ENCODE results near the gene TSPEAR. TPM values are rescaled to one million over a fixed set of nuclear protein-coding genes. Genes with fewer than 3 reads are reported as not detected.
"Not testable (repeated sequence)": the region's sequence is repeated elsewhere in the genome, so short reads cannot be mapped to it uniquely, and the experiment has no call there.

The TSPEAR gene
- total RNA-seq, 1 donor from 2014 or later = not detected

- Mint-ChIP-seq H3K27ac (no peak overlapping the region), H3K9me3 (peaks cover 4% of the 10 kb centered on the region), H3K36me3 (ENCODE audit: low read depth) (peaks cover 2% of the 10 kb centered on the region), H3K4me3 (no peak overlapping the region), H3K4me1 (ENCODE audit: low read depth) (no peaks in the 10 kb centered on the region), H3K27me3 (ENCODE audit: insufficient read depth) (peaks cover 56% of the 10 kb centered on the region)
- intact Hi-C loops (cut with micrococcal nuclease) = no loop called here
- DNase-seq (ENCODE audit: low spot score) = no peak
These were observed 9.8 kb downstream of the TSPEAR start for GRCh38 chr21:44701541-44701940.

- Mint-ChIP-seq H3K27ac (no peak overlapping the region), H3K9me3 (peaks cover 4% of the 10 kb centered on the region), H3K4me1 (ENCODE audit: low read depth) (no peaks in the 10 kb centered on the region), H3K27me3 (ENCODE audit: insufficient read depth) (peaks cover 54% of the 10 kb centered on the region), H3K4me3 (no peak overlapping the region), H3K36me3 (ENCODE audit: low read depth) (peaks cover 2% of the 10 kb centered on the region)
- intact Hi-C loops (cut with micrococcal nuclease) = no loop called here
- DNase-seq (ENCODE audit: low spot score) = no peak
These were observed 10.4 kb downstream of the TSPEAR start for GRCh38 chr21:44701023-44701400.

DNA sequence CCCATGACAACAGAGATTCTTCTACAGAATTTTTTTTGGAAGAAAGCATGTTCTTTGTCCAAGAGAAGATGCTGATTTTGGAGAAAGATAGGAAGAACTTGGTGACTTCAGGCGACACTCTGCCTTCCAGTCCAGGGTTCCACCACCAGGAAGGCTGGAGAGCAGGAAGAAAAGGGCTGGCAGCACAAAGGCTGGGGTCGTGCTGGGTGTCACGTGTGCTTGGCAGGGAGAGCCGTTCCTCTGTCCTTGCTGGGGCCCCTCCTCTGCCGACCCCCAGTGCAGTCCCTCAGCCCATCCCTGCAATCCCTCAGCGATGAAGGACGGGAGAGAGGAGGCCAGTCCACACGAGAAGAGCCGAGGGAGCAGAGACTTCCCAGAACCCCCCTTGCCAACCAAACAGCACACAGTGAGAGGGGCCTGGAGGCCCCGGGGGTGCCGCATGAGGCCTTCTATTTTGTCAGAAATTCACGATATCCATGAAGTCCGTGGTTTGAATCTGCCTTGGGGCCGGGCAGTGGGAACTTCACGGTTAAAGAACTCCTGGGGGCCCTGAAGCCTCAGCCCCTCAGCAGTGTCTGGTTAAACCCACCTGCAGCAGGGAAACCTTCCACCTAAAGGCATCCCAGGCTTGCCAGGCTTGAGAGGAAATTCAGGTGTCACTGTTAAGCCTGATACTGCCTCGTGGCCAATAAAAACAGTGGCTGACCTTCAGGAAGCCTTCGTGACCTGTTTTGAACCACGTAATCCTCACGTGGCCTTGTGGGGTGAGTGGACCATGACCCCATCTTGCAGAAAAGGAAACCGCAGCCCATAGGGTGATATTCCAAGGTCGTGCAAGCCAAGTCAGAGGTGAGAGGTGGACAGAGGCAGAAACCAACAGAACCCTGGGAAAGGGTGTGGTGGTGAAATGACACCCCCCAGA is 11.0 kb downstream of the TSPEAR start:
- Mint-ChIP-seq H3K27ac (no peak overlapping the region), H3K9me3 (no peaks in the 10 kb centered on the region), H3K4me3 (no peak overlapping the region), H3K4me1 (ENCODE audit: low read depth) (no peaks in the 10 kb centered on the region), H3K36me3 (ENCODE audit: low read depth) (no peaks in the 10 kb centered on the region), H3K27me3 (ENCODE audit: insufficient read depth) (peaks cover 56% of the 10 kb centered on the region)
- no peak for DNase-seq (ENCODE audit: low spot score)
- intact Hi-C loops (cut with micrococcal nuclease) = no loop called here

GRCh38 chr21:44699502-44700001 is 11.8 kb downstream of the TSPEAR start:
- Mint-ChIP-seq H3K36me3 (ENCODE audit: low read depth) (no peaks in the 10 kb centered on the region), H3K9me3 (no peaks in the 10 kb centered on the region), H3K27ac (no peak overlapping the region), H3K4me3 (no peak overlapping the region), H3K4me1 (ENCODE audit: low read depth) (no peaks in the 10 kb centered on the region), H3K27me3 (ENCODE audit: insufficient read depth) (peaks cover 50% of the 10 kb centered on the region)
- intact Hi-C loops (cut with micrococcal nuclease) = no loop called here
- no peak for DNase-seq (ENCODE audit: low spot score)

DNA sequence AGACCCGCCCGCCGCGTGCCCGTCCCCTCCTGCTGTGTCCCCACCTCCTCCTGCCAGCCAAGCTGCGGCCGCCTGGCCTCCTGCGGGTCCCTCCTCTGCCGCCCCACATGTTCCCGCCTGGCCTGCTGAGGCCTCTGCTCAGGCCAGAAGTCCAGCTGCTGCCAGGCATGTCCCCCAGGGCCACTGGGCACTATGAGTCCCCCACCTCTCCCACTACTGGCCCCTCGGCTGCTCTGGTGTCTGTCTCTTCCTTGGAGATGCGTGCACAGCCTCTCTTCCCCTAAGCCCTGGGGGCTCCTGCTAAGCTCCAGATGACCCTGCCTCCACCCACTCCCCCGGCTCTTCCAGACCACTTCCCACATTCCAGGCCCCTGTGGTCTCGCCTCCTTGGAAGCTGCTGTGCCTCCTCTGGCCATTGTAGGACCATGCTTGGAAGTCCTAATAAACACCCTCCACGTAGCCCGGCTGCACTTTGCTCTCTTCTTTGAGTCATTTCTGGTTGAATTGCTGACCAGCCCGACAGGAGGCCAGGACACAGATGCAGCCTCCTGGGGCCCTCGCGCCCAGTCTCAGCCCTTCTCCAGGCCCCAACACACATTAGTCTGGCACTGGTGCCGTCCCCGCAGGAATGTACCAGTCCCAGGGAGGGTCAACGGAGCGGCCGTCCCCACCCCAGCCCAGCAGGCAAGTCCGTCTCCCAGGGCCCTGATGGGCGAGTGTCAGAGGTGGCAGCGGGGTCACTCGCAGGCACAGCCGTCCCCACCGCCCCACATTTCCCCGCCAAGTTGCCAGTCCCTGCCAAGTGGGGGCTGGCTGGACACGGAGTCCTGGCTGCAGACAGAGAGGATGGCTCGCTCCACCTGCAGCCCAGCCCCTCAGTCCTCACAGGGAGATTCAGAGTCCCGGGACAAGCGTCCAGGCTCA is 13.3 kb downstream of the TSPEAR start:
- DNase-seq (ENCODE audit: low spot score) = no peak
- Mint-ChIP-seq H3K27me3 (ENCODE audit: insufficient read depth) (peaks cover 45% of the 10 kb centered on the region), H3K9me3 (peaks cover 12% of the 10 kb centered on the region), H3K4me1 (ENCODE audit: low read depth) (no peaks in the 10 kb centered on the region), H3K36me3 (ENCODE audit: low read depth) (no peaks in the 10 kb centered on the region), H3K27ac (no peak overlapping the region), H3K4me3 (no peak overlapping the region)
- intact Hi-C loops (cut with micrococcal nuclease) = no loop called here

- H3K27ac Mint-ChIP-seq; H3K4me3 Mint-ChIP-seq; H3K4me1 Mint-ChIP-seq (ENCODE audit: low read depth); DNase-seq (ENCODE audit: low spot score); H3K36me3 Mint-ChIP-seq (ENCODE audit: low read depth); intact Hi-C loops (cut with micrococcal nuclease): not testable (repeated sequence)
- H3K9me3 Mint-ChIP-seq = peaks cover 18% of the 10 kb centered on the region
- peaks cover 48% of the 10 kb centered on the region for H3K27me3 Mint-ChIP-seq (ENCODE audit: insufficient read depth)
These were observed 14.1 kb downstream of the TSPEAR start, which contains the start of gene KRTAP10-12 for GRCh38 chr21:44697172-44697810. KRTAP10-12 (plus strand) TSS chr21:44697172; CDS start chr21:44697202, 30 bp downstream.

GRCh38 chr21:44696572-44696971 is 14.8 kb downstream of the TSPEAR start:
- intact Hi-C loops (cut with micrococcal nuclease) = no loop called here
- H3K27ac Mint-ChIP-seq = no peak overlapping the region
- DNase-seq (ENCODE audit: low spot score) = no peak
- H3K9me3 Mint-ChIP-seq = peaks cover 19% of the 10 kb centered on the region
- H3K4me1 Mint-ChIP-seq (ENCODE audit: low read depth) = no peaks in the 10 kb centered on the region
- no peaks in the 10 kb centered on the region for H3K36me3 Mint-ChIP-seq (ENCODE audit: low read depth)
- peaks cover 44% of the 10 kb centered on the region for H3K27me3 Mint-ChIP-seq (ENCODE audit: insufficient read depth)
- no peak overlapping the region for H3K4me3 Mint-ChIP-seq

DNA sequence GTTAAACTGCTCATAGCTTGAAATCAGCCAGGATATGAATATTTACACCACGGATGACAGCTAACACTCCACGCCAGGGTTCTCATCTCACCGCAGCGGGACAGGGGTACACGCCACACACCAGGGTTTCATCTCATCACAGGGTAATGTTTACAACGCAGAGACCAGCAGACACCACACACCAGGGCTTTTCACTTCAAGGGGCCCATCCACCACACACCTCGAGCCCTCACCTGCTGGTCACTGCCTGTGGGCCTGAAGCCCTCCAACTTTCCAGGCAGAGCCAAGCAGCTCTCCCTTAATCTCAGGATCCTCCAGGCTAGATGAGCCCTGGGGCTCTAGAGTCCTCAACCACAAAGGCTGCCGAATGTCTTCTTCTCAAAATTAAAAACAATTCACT is 15.7 kb downstream of the TSPEAR start:
- no peak overlapping the region for H3K4me3 Mint-ChIP-seq
- H3K36me3 Mint-ChIP-seq (ENCODE audit: low read depth) = no peaks in the 10 kb centered on the region
- H3K4me1 Mint-ChIP-seq (ENCODE audit: low read depth) = no peaks in the 10 kb centered on the region
- H3K27me3 Mint-ChIP-seq (ENCODE audit: insufficient read depth) = peaks cover 42% of the 10 kb centered on the region
- DNase-seq (ENCODE audit: low spot score) = no peak
- intact Hi-C loops (cut with micrococcal nuclease) = no loop called here
- H3K27ac Mint-ChIP-seq = no peak overlapping the region
- H3K9me3 Mint-ChIP-seq = peaks cover 19% of the 10 kb centered on the region

DNA sequence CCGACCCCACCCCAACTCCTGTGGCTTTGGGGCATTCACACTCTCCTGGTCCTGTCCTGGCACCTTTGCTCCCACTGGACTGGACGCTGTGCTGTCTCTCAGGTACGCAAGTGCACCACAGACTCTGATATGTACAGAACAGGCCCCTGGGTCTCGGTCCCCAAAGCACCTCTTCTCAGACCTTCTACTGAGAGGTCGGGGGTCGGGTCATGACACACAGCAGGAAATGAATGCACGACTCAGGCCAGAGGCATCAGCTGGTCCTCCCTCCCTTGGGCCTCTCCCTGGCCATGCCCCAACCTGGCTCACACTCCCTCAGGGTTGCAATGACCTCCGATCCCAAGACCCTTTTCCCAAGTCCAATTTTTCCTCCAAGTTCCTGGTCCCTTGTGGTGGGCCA is 16.2 kb downstream of the TSPEAR start:
- intact Hi-C loops (cut with micrococcal nuclease) = no loop called here
- DNase-seq (ENCODE audit: low spot score) = no peak
- no peak overlapping the region for H3K27ac Mint-ChIP-seq
- peaks cover 19% of the 10 kb centered on the region for H3K9me3 Mint-ChIP-seq
- no peak overlapping the region for H3K4me3 Mint-ChIP-seq
- H3K4me1 Mint-ChIP-seq (ENCODE audit: low read depth) = no peaks in the 10 kb centered on the region
- peaks cover 42% of the 10 kb centered on the region for H3K27me3 Mint-ChIP-seq (ENCODE audit: insufficient read depth)
- no peaks in the 10 kb centered on the region for H3K36me3 Mint-ChIP-seq (ENCODE audit: low read depth)

DNA sequence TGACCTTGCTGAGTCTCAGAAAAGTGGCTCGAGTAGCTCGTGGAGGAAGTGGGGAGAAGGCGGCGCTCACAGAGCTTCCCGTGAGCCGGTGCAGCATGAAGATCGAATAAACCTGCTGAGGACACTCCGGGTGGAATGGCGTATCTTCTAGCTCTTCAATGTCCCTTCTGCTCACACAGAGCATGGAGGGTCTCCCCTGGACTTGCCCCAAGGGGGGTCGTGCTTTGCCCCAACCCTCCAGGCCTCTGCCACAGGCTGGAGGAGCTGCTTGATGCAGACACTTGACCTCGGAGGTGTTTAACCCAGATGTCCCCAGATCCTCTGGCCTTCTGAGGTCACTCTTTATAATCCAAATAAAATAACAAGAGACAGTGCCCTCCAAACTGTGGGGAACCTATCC is 16.6 kb downstream of the TSPEAR start:
- Mint-ChIP-seq H3K36me3 (ENCODE audit: low read depth) (no peaks in the 10 kb centered on the region), H3K27me3 (ENCODE audit: insufficient read depth) (peaks cover 43% of the 10 kb centered on the region), H3K4me1 (ENCODE audit: low read depth) (no peaks in the 10 kb centered on the region), H3K27ac (no peak overlapping the region), H3K4me3 (no peak overlapping the region), H3K9me3 (peaks cover 19% of the 10 kb centered on the region)
- DNase-seq (ENCODE audit: low spot score) = no peak
- intact Hi-C loops (cut with micrococcal nuclease) = no loop called here

DNA sequence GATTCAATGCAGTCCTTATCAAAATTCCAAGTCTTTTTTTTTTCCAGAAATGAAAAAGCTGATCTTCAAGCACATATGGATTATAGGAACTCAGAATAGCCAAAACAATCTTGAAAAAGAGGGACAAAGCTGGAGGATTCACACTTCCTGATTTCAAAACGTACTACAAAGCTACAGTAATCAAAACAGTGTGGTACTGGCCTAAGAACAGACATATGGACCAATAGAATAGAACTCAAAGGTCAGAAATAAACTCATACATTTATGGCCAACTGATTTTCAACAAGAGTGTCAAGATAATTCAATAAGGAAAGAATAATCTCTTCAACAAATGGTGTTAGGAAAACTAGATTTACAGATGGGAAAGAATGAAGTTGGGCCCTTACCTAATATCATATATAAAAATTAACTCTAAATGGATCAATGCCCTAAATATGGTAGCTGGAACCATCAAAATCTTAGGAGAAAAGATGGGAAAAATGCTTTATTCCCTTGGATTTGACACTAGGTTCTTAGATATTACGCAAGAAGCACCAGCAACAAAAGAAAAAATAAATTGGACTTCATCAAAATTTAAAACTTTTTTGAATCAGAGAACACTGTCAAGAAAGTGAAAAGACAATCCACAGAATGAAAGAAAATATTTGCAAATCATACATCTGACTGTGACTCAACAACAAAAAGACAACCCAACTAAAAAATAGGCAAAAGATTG is 18.4 kb downstream of the TSPEAR start:
- H3K4me3 Mint-ChIP-seq = no peak overlapping the region
- no peaks in the 10 kb centered on the region for H3K4me1 Mint-ChIP-seq (ENCODE audit: low read depth)
- no peaks in the 10 kb centered on the region for H3K36me3 Mint-ChIP-seq (ENCODE audit: low read depth)
- peaks cover 35% of the 10 kb centered on the region for H3K27me3 Mint-ChIP-seq (ENCODE audit: insufficient read depth)
- intact Hi-C loops (cut with micrococcal nuclease) = no loop called here
- no peak overlapping the region for H3K27ac Mint-ChIP-seq
- no peak for DNase-seq (ENCODE audit: low spot score)
- H3K9me3 Mint-ChIP-seq = peaks cover 19% of the 10 kb centered on the region

GRCh38 chr21:44691686-44692085 is 19.7 kb downstream of the TSPEAR start:
- H3K9me3 Mint-ChIP-seq = peaks cover 19% of the 10 kb centered on the region
- DNase-seq (ENCODE audit: low spot score) = no peak
- no peak overlapping the region for H3K4me3 Mint-ChIP-seq
- no peak overlapping the region for H3K27ac Mint-ChIP-seq
- peaks cover 8% of the 10 kb centered on the region for H3K4me1 Mint-ChIP-seq (ENCODE audit: low read depth)
- H3K36me3 Mint-ChIP-seq (ENCODE audit: low read depth) = no peaks in the 10 kb centered on the region
- peaks cover 28% of the 10 kb centered on the region for H3K27me3 Mint-ChIP-seq (ENCODE audit: insufficient read depth)
- intact Hi-C loops (cut with micrococcal nuclease) = no loop called here
